Smooth muscle cell (in vitro differentiated cells): Measurements from ENCODE around the gene CNTNAP5. TPM values are rescaled to one million over a fixed set of nuclear protein-coding genes. Genes with fewer than 3 reads are reported as not detected.

Experiments
- DNase-seq: peaks from one replicate; lab custom pipeline; 2025; ENCODE audit not compliant: unreplicated experiment; lab: John Stamatoyannopoulos, UW
- H2AFZ ChIP-seq: fragments of 200-600 bp; sonication (generic); 2 replicates; pipeline ENCODE4 v1.6.0; 2016; ENCODE audit warnings: antibody characterized with exemption, low read depth, mild to moderate bottlenecking
- H3F3A ChIP-seq: fragments of 200-600 bp; sonication (generic); 2 replicates; pipeline ENCODE4 v1.6.0; 2017; ENCODE audit warnings: antibody characterized with exemption, low read depth
- H3K27ac ChIP-seq: fragments of 200-600 bp; sonication (generic); 2 replicates; pipeline ENCODE4 v1.5.1; 2016; ENCODE audit warnings: low read depth, mild to moderate bottlenecking
- H3K27me3 ChIP-seq: fragments of 200-600 bp; sonication (generic); 2 replicates; pipeline ENCODE4 v1.6.1; 2016; ENCODE audit warnings: low read depth, mild to moderate bottlenecking
- H3K36me3 ChIP-seq: fragments of 200-600 bp; sonication (generic); 2 replicates; pipeline ENCODE4 v1.5.1; 2016; ENCODE audit warnings: low read depth
- H3K4me1 ChIP-seq: fragments of 200-600 bp; sonication (generic); 2 replicates; pipeline ENCODE4 v1.5.1; 2016; ENCODE audit warnings: low read depth
- H3K4me2 ChIP-seq: fragments of 200-600 bp; sonication (generic); 2 replicates; pipeline ENCODE4 v1.6.0; 2016; ENCODE audit warnings: mild to moderate bottlenecking
- H3K4me3 ChIP-seq: fragments of 200-600 bp; sonication (generic); 2 replicates; pipeline ENCODE4 v1.5.1; 2016; ENCODE audit warnings: mild to moderate bottlenecking
- H3K79me2 ChIP-seq: fragments of 200-600 bp; sonication (generic); 2 replicates; pipeline ENCODE4 v1.6.0; 2016; ENCODE audit warnings: low read depth, mild to moderate bottlenecking
- H3K9ac ChIP-seq: fragments of 200-600 bp; sonication (generic); 2 replicates; pipeline ENCODE4 v1.6.0; 2016; ENCODE audit warnings: low read depth
- H3K9me3 ChIP-seq: fragments of 200-600 bp; sonication (generic); replicated peaks from 2 replicates; pipeline ENCODE4 v1.5.1; 2016; ENCODE audit warnings: low read depth
- H4K20me1 ChIP-seq: fragments of 200-600 bp; sonication (generic); 2 replicates; pipeline ENCODE4 v1.6.0; 2016; ENCODE audit warnings: low read depth
- CTCF ChIP-seq: fragments of 200-600 bp; sonication (generic); IDR thresholded peaks from 2 replicates; pipeline ENCODE4 v1.5.1; 2017; ENCODE audit warnings: borderline replicate concordance, mild to moderate bottlenecking, antibody characterized with exemption; ENCODE audit not compliant: insufficient read depth, poor library complexity, severe bottlenecking
- WGBS: methylation state at CpG from one replicate; pipeline ENCODE4 v1.1.7; 2016; ENCODE audit warnings: low lambda C conversion rate; 5-methylcytosine and 5-hydroxymethylcytosine counted together
- polyA plus RNA-seq: library from polyadenylated mRNA; unstranded; fragments of >200 nt; fragmentation: Nextera tagmentation; extraction: Ambion mirVana; gene quantifications from 2 replicates; pipeline ENCODE4 v1.2.1, GENCODE V29; 2016
- total RNA-seq: library from RNA; depleted of rRNA; stranded (reverse); fragments of >200 nt; gene quantifications from 2 replicates; pipeline ENCODE4 v1.2.3, GENCODE V29; 2014

Gene CNTNAP5
- total and polyA plus RNA-seq, 2 experiments from 2014 or later: not detected

GRCh38 chr2:124112966-124113365 lies 87.9 kb downstream of the CNTNAP5 start:
- Histone ChIP-seq H3K9ac (no peak overlapping the region), H3K4me1 (no peaks in the 10 kb centered on the region), H3K79me2 (no peaks in the 10 kb centered on the region), H3K36me3 (no peaks in the 10 kb centered on the region), H3K9me3 (no peaks in the 10 kb centered on the region), H2AFZ (no peak overlapping the region), H3F3A (no peaks in the 10 kb centered on the region), H3K27me3 (no peaks in the 10 kb centered on the region), H3K27ac (no peak overlapping the region), H3K4me3 (no peak overlapping the region), H4K20me1 (no peaks in the 10 kb centered on the region), H3K4me2 (no peak overlapping the region)
- TF ChIP-seq CTCF: no peak
- WGBS: 45% methylated on average over 2 of the region's 2 CpGs
- DNase-seq: no peak

DNA sequence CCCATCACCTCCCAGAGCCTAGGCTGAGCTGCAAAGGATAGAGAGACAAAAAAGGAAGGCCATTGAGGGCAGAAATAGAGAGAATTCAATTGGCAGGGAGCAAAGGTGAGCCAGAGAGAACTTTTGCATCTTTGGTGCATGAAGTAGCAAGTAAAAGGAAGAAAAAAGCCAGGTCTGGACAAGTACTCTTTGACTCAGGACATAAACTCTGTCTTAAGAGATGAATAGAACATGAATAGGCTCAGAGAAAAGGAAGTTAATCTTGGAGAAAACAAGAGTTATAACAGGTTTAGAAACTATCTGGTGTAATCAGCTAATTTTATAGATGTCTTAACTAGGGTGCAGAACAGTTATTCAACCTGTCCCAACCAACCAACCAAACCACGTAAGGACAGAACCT lies 95.2 kb downstream of the CNTNAP5 start:
- no peak for DNase-seq
- Histone ChIP-seq H3F3A (no peaks in the 10 kb centered on the region), H3K9ac (no peak overlapping the region), H3K4me2 (no peak overlapping the region), H3K4me3 (no peak overlapping the region), H3K79me2 (no peaks in the 10 kb centered on the region), H3K9me3 (no peaks in the 10 kb centered on the region), H2AFZ (no peak overlapping the region), H3K36me3 (no peaks in the 10 kb centered on the region), H3K27ac (no peak overlapping the region), H4K20me1 (no peaks in the 10 kb centered on the region), H3K27me3 (no peaks in the 10 kb centered on the region), H3K4me1 (no peaks in the 10 kb centered on the region)
- 93% methylated on average over 1 of the region's 1 CpG for WGBS
- no peak for TF ChIP-seq CTCF

DNA sequence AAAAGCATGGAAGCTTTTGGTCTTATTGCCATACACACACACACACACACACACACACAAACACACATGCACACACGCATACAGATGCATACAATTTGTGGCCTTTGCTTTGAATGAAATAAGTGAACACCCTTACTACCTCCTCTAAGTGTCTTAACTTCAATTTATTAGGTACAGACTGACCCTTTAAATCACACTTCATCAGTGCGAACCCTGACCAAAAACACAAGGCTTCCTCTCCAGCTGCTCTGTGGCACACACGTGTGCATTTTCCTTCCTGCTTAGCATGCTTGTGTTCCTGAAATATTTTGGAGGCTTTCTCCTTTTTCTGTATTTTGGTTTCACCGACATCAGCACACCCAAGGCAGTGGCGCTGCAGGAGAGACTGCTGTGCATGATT lies 96.0 kb downstream of the CNTNAP5 start:
- H3K9ac ChIP-seq: no peak overlapping the region
- H3K4me2 ChIP-seq: no peak overlapping the region
- no peak overlapping the region for H3K4me3 ChIP-seq
- no peak for DNase-seq
- no peak for TF ChIP-seq CTCF
- no peaks in the 10 kb centered on the region for H3K9me3 ChIP-seq
- H3K4me1 ChIP-seq: no peaks in the 10 kb centered on the region
- H3K79me2 ChIP-seq: no peaks in the 10 kb centered on the region
- no peaks in the 10 kb centered on the region for H4K20me1 ChIP-seq
- no peak overlapping the region for H3K27ac ChIP-seq
- 89% methylated on average over 5 of the region's 5 CpGs for WGBS
- no peaks in the 10 kb centered on the region for H3F3A ChIP-seq
- no peaks in the 10 kb centered on the region for H3K36me3 ChIP-seq
- no peaks in the 10 kb centered on the region for H3K27me3 ChIP-seq
- no peak overlapping the region for H2AFZ ChIP-seq

DNA sequence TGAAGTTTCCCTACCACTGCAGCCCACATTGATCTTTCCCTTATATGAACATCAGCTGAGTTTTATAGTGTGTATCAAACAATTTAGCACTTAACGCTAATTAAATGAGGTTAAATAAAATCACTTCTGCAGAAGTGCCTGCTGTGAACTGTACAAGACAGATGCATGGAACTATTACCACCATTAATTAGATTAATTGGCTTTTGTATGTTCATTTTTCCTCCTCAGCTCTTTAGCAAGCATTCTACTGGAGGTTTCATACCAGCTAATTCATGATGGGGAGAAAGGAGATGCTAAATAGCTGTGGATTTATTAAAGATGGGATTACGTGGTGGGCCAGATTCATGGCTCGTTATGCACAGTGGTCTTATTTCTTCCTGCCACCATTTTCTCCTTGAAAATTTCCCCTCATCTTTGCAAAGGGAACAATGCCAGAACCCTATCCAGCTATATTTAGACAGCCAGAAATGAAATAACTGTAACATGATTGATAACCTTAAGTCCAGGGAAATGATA lies 96.7 kb downstream of the CNTNAP5 start:
- Histone ChIP-seq H3K27ac (no peak overlapping the region), H2AFZ (no peak overlapping the region), H3F3A (no peaks in the 10 kb centered on the region), H4K20me1 (no peaks in the 10 kb centered on the region), H3K36me3 (no peaks in the 10 kb centered on the region), H3K4me3 (no peak overlapping the region), H3K9me3 (no peaks in the 10 kb centered on the region), H3K4me1 (no peaks in the 10 kb centered on the region), H3K4me2 (no peak overlapping the region), H3K79me2 (no peaks in the 10 kb centered on the region), H3K9ac (no peak overlapping the region), H3K27me3 (no peaks in the 10 kb centered on the region)
- TF ChIP-seq CTCF: no peak
- no peak for DNase-seq
- WGBS: 88% methylated on average over 3 of the region's 3 CpGs
